HepG2 (cell line): ENCODE results near the gene ACER3. TPM values are rescaled to one million over a fixed set of nuclear protein-coding genes. Genes with fewer than 3 reads are reported as not detected.

Experiments
- ERF ChIP-seq: IDR thresholded peaks from 2 replicates; pipeline ENCODE4 v1.6.1; 2018; ENCODE audit warnings: missing biosample characterization, missing genetic modification reagents
- FOXA1 ChIP-seq, 2 experiments: fragments of 450-650 bp in 1 of 2; sonication (generic) in 1 of 2; formaldehyde crosslinking in 1 of 2; IDR thresholded peaks; 2 replicates each; pipeline versions ENCODE4 v1.4.0 to v1.6.1; 2016 to 2020; ENCODE audit warnings: missing genetic modification reagents in 1 of 2
- GTF2F1 ChIP-seq: fragments of 150-350 bp; IDR thresholded peaks from 2 replicates; pipeline ENCODE4 v1.6.1; 2014; ENCODE audit warnings: low read length
- KAT2B ChIP-seq: fragments of 150-350 bp; IDR thresholded peaks from 2 replicates; pipeline ENCODE4 v1.6.1; 2014; ENCODE audit warnings: low read depth, low read length, borderline replicate concordance
- NAIF1 ChIP-seq: sonication (generic); formaldehyde crosslinking; IDR thresholded peaks from 2 replicates; pipeline ENCODE4 v1.5.0; 2020; ENCODE audit warnings: mild to moderate bottlenecking, missing genetic modification reagents, borderline replicate concordance
- NFIB ChIP-seq: sonication (generic); formaldehyde crosslinking; IDR thresholded peaks from 2 replicates; pipeline ENCODE4 v1.9.0; 2021; ENCODE audit warnings: missing genetic modification reagents, mild to moderate bottlenecking, borderline replicate concordance
- SRSF1 ChIP-seq: fragments of 200-400 bp; formaldehyde crosslinking; optimal IDR thresholded peaks from 2 replicates; pipeline ENCODE3; 2017; ENCODE audit warnings: mild to moderate bottlenecking, low read depth, low read length, moderate library complexity
- ZFP37 ChIP-seq: sonication (generic); formaldehyde crosslinking; IDR thresholded peaks from 2 replicates; pipeline ENCODE4 v1.4.0; 2020; ENCODE audit warnings: missing genetic modification reagents, borderline replicate concordance
- ZFP62 ChIP-seq: sonication (generic); formaldehyde crosslinking; IDR thresholded peaks from 2 replicates; pipeline ENCODE4 v1.4.0; 2020; ENCODE audit warnings: missing genetic modification reagents
- ZNF121 ChIP-seq: sonication (generic); formaldehyde crosslinking; IDR thresholded peaks from 2 replicates; pipeline ENCODE4 v1.5.0; 2020; ENCODE audit warnings: mild to moderate bottlenecking, missing genetic modification reagents
- polyA plus RNA-seq, 8 experiments: library from polyadenylated mRNA; depleted of rRNA in 3 of 8; stranded (reverse) in 7 of 8; unstranded in 1 of 8; fragments of >200 nt; fragmentation: Illumina TruSeq in 4 of 8; extraction: Trizol in 4 of 8; gene quantifications; 2 replicates each; pipeline versions ENCODE4 v1.2.1 to v1.2.3, GENCODE V29; 2011 to 2016; ENCODE audit warnings: low read depth in 4 of 8, missing spikeins in 1 of 8, mixed read lengths in 1 of 8; ENCODE audit not compliant: insufficient read depth in 1 of 8
- total RNA-seq, 5 experiments: library from RNA; depleted of rRNA; stranded (reverse); fragments of >200 nt; fragmentation: Illumina TruSeq; extraction: Trizol; gene quantifications; 2 replicates each; pipeline ENCODE4 v1.2.3, GENCODE V29; 2016; ENCODE audit warnings: low read depth in 1 of 5
- TF ChIP-seq, protein P1 (sequence below): sonication (generic); formaldehyde crosslinking; IDR thresholded peaks from 2 replicates; pipeline ENCODE4 v1.4.0; 2020; ENCODE audit warnings: missing genetic modification reagents, borderline replicate concordance
- TF ChIP-seq, protein P2 (sequence below): sonication (generic); formaldehyde crosslinking; conservative IDR thresholded peaks from 2 replicates; pipeline ENCODE4 v1.4.0; 2020; ENCODE audit warnings: missing genetic modification reagents
- TF ChIP-seq, protein P3 (sequence below): sonication (generic); formaldehyde crosslinking; IDR thresholded peaks from 2 replicates; pipeline ENCODE4 v1.5.1; 2020; ENCODE audit warnings: mild to moderate bottlenecking, moderate library complexity, missing genetic modification reagents
- TF ChIP-seq, protein P4 (sequence below): IDR thresholded peaks from 2 replicates; pipeline ENCODE4 v1.6.1; 2012; ENCODE audit warnings: low read length, improper control_type of control experiment
- TF ChIP-seq, protein P5 (sequence below): sonication (generic); formaldehyde crosslinking; IDR thresholded peaks from 2 replicates; pipeline ENCODE4 v1.5.1; 2020; ENCODE audit warnings: missing genetic modification reagents, mild to moderate bottlenecking, borderline replicate concordance

ACER3 gene
- total and polyA plus RNA-seq, 2 of the 13 experiments (the other 11 are each of a cell fraction or from before 2014, with no cell fraction given): 6.0 to 9.8 TPM

DNA sequence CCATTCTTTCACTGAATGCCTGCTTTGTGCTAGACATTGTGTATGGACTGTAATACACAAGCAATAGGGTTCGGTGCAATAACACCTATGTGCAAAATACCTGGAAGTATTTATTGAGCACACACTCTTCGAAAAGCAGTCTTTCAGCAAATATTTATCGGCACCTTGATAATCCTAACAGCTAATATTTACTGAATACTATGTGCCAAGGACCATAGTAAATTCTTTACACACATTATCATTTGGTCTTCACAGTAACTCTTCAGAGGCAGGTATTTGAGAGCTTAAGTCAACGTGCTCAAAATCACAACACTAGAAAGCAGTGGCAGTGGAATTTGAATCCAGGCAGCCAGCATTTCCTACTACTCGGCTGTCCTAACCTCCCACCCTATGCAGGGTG, 175.7 kb downstream of the ACER3 start (continued):
- TF ChIP-seq KAT2B (no peak), ZFP62 (CRISPR knock-in tag) (no peak), ZNF121 (CRISPR knock-in tag) (no peak), SRSF1 (no peak), GTF2F1 (no peak), ZFP37 (no peak), NAIF1 (CRISPR knock-in tag) (no peak), ERF (CRISPR knock-in tag) (0 out of 2 replicates have a peak, but pooled peaks have one; percentile 48), FOXA1 (IDR thresholded peaks at IDR 0.05) (peak; percentile 82), FOXA1 (CRISPR knock-in tag; IDR thresholded peaks at IDR 0.05) (peak; percentile 90), NFIB (CRISPR knock-in tag) (no peak)
- TF ChIP-seq, protein P1, sequence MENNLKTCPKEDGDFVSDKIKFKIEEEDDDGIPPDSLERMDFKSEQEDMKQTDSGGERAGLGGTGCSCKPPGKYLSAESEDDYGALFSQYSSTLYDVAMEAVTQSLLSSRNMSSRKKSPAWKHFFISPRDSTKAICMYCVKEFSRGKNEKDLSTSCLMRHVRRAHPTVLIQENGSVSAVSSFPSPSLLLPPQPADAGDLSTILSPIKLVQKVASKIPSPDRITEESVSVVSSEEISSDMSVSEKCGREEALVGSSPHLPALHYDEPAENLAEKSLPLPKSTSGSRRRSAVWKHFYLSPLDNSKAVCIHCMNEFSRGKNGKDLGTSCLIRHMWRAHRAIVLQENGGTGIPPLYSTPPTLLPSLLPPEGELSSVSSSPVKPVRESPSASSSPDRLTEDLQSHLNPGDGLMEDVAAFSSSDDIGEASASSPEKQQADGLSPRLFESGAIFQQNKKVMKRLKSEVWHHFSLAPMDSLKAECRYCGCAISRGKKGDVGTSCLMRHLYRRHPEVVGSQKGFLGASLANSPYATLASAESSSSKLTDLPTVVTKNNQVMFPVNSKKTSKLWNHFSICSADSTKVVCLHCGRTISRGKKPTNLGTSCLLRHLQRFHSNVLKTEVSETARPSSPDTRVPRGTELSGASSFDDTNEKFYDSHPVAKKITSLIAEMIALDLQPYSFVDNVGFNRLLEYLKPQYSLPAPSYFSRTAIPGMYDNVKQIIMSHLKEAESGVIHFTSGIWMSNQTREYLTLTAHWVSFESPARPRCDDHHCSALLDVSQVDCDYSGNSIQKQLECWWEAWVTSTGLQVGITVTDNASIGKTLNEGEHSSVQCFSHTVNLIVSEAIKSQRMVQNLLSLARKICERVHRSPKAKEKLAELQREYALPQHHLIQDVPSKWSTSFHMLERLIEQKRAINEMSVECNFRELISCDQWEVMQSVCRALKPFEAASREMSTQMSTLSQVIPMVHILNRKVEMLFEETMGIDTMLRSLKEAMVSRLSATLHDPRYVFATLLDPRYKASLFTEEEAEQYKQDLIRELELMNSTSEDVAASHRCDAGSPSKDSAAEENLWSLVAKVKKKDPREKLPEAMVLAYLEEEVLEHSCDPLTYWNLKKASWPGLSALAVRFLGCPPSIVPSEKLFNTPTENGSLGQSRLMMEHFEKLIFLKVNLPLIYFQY (CRISPR knock-in tag): no peak
- TF ChIP-seq, protein P2, sequence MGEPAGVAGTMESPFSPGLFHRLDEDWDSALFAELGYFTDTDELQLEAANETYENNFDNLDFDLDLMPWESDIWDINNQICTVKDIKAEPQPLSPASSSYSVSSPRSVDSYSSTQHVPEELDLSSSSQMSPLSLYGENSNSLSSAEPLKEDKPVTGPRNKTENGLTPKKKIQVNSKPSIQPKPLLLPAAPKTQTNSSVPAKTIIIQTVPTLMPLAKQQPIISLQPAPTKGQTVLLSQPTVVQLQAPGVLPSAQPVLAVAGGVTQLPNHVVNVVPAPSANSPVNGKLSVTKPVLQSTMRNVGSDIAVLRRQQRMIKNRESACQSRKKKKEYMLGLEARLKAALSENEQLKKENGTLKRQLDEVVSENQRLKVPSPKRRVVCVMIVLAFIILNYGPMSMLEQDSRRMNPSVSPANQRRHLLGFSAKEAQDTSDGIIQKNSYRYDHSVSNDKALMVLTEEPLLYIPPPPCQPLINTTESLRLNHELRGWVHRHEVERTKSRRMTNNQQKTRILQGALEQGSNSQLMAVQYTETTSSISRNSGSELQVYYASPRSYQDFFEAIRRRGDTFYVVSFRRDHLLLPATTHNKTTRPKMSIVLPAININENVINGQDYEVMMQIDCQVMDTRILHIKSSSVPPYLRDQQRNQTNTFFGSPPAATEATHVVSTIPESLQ (CRISPR knock-in tag): no peak
- TF ChIP-seq, protein P3, sequence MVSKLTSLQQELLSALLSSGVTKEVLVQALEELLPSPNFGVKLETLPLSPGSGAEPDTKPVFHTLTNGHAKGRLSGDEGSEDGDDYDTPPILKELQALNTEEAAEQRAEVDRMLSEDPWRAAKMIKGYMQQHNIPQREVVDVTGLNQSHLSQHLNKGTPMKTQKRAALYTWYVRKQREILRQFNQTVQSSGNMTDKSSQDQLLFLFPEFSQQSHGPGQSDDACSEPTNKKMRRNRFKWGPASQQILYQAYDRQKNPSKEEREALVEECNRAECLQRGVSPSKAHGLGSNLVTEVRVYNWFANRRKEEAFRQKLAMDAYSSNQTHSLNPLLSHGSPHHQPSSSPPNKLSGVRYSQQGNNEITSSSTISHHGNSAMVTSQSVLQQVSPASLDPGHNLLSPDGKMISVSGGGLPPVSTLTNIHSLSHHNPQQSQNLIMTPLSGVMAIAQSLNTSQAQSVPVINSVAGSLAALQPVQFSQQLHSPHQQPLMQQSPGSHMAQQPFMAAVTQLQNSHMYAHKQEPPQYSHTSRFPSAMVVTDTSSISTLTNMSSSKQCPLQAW (CRISPR knock-in tag): no peak
- TF ChIP-seq, protein P4, sequence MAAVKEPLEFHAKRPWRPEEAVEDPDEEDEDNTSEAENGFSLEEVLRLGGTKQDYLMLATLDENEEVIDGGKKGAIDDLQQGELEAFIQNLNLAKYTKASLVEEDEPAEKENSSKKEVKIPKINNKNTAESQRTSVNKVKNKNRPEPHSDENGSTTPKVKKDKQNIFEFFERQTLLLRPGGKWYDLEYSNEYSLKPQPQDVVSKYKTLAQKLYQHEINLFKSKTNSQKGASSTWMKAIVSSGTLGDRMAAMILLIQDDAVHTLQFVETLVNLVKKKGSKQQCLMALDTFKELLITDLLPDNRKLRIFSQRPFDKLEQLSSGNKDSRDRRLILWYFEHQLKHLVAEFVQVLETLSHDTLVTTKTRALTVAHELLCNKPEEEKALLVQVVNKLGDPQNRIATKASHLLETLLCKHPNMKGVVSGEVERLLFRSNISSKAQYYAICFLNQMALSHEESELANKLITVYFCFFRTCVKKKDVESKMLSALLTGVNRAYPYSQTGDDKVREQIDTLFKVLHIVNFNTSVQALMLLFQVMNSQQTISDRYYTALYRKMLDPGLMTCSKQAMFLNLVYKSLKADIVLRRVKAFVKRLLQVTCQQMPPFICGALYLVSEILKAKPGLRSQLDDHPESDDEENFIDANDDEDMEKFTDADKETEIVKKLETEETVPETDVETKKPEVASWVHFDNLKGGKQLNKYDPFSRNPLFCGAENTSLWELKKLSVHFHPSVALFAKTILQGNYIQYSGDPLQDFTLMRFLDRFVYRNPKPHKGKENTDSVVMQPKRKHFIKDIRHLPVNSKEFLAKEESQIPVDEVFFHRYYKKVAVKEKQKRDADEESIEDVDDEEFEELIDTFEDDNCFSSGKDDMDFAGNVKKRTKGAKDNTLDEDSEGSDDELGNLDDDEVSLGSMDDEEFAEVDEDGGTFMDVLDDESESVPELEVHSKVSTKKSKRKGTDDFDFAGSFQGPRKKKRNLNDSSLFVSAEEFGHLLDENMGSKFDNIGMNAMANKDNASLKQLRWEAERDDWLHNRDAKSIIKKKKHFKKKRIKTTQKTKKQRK: no peak
- TF ChIP-seq, protein P5, sequence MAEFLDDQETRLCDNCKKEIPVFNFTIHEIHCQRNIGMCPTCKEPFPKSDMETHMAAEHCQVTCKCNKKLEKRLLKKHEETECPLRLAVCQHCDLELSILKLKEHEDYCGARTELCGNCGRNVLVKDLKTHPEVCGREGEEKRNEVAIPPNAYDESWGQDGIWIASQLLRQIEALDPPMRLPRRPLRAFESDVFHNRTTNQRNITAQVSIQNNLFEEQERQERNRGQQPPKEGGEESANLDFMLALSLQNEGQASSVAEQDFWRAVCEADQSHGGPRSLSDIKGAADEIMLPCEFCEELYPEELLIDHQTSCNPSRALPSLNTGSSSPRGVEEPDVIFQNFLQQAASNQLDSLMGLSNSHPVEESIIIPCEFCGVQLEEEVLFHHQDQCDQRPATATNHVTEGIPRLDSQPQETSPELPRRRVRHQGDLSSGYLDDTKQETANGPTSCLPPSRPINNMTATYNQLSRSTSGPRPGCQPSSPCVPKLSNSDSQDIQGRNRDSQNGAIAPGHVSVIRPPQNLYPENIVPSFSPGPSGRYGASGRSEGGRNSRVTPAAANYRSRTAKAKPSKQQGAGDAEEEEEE (CRISPR knock-in tag): no peak
